ENCODE data around the gene NAT14. TPM values are rescaled to one million over a fixed set of nuclear protein-coding genes. Genes with fewer than 3 reads are reported as not detected.
"Not testable (repeated sequence)": the region's sequence is repeated elsewhere in the genome, so short reads cannot be mapped to it uniquely, and the experiment has no call there.

NAT14 gene
- total RNA-seq, 1 donor from 2014 or later, result 5.6 TPM

DNA sequence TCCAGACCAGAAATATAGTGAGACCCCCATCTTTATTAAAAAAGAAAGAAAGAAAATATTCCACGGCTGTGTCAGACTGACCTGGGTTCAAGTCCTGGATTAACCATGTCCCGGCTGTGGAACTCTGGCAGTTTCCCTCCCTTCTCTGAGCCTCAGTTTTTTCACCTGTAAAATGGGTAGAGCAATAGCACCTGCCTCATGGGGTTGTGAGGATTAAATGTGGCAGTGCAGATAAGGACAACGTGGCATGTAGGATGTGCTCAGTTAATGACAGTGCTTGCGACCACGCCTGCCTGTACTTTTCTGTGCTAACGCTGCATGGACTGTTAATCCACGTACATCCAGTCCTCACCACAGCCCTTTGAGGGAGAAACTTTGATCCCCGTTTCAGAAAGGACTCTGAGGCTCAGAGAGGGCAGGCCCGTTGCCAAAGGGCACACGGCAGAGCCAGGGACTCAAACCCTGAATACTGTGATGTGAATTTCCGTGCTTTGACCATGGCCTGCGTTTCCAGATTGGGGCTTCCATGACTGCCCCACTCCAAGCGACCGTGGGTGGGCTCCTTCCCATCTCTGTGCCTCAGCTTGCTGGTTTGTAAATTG lies 35.8 kb downstream of the NAT14 start:
- intact Hi-C loops (cut with DNase I), result no loop called here
- DNase-seq (ENCODE audit: missing footprints) (no peak), ATAC-seq (no peak)

DNA sequence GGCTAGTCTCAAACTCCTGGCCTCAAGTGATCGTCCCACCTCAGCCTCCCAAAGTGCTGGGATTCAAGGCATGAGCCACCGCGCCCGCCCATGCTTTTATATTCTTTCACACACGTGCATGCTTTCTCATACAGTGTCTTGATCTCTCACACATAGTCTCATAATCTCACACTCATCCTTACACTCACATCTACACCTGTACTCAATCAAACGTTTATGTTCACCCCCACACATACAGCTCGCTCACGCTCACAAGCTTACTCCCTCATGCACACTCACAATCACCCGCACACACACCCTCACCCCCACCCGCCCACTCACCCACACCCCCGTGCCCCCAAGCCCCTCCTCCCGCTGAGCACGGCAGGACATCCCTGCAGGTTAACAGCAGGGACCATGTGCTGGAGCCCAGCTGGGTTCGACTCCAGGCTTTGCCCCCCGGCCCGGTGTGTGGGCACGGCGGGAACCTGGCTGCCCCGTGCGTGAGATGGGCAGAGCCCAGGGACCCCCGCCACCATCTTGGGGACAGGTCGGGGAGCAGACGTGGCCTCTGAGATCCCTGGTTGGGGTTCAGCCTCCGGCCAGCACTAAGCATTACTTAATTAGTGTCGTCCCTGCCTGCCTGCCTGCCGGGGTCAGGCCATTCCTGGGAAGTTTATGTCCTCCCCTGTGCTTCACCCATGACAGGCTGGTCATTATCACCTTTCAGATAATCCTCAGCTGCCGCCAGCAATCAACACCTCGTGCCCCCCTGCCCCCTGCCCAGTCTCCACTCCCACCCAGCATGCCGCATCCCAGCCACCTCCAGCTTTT lies 40.5 kb downstream of the NAT14 start:
- DNase-seq (ENCODE audit: missing footprints) (no peak), ATAC-seq (peak; percentile 65)
- intact Hi-C loops (cut with DNase I), result no loop called here

DNA sequence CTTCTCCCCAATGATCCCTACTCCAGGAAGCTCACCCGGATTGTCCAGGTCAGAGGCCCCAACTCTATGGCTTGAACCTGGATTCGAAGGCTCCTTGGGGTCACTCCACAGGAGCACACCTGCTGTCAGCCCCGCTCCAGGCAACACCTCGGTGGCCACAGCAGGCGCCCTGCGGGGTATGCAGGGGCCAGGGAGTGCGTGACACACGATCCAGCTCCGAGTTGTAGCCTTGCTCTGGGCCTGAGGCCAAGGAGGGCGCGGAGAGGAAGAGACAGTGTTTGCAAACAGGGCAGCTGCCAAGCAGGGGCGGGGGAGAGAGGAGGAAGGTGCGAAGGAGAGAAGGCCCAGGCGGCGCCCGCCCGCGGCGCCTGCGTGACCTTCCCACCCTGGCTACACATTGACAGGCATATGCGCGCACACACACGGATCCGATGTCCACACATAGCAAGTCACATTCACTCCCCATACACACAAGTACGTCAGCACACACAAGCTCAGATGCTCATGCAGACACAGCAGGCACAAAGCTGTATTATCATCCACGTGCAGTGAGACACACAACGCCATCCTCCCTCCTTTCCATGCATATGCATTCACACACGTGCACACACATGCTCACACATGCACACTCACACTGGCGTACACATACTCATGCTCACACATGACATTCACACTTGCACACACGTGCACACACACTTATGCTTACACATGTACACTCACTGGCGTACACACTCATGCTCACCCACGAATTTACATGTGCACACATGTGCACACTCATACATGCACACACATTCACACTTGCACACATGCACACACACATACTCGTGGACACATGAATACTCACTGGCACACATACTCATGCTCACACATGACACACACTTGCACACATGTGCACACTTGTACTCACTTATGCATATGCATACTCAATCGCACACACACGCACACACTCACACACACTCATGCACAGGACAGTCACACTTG lies 41.5 kb downstream of the NAT14 start:
- intact Hi-C loops (cut with DNase I), result no loop called here
- DNase-seq (ENCODE audit: missing footprints), result peak; percentile 91
- peak; percentile 73 for ATAC-seq

DNA sequence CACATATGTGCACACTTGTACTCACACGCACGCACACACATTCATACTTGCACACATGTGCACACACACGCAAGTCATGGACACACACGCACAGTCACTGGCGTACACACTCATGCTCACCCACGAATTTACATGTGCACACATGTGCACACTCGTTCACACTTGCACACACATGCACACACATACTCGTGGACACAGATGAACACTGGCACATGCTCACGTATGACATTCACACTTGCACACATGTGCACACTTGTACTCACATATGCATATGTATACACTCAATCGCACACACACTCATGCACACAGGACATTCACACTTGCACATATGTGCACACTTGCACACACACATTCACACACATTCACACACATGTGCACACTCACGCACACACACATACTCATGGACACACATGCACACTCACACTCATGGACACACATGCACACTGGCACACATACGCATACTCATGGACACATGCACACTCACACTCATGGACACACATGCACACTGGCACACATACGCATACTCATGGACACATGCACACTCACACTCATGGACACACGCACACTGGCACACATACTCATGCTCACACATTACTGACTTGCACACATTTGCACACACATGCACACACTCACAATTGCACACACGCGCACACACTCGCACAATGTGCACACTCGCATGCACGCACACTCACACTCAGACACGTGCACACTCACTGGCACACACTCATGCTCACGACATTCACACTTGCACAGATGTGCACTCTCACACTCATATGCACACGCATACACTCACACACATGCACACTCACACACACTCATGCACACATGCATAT lies 42.4 kb downstream of the NAT14 start:
- ATAC-seq (no peak), DNase-seq (ENCODE audit: missing footprints) (no peak)
- intact Hi-C loops (cut with DNase I), result no loop called here

DNA sequence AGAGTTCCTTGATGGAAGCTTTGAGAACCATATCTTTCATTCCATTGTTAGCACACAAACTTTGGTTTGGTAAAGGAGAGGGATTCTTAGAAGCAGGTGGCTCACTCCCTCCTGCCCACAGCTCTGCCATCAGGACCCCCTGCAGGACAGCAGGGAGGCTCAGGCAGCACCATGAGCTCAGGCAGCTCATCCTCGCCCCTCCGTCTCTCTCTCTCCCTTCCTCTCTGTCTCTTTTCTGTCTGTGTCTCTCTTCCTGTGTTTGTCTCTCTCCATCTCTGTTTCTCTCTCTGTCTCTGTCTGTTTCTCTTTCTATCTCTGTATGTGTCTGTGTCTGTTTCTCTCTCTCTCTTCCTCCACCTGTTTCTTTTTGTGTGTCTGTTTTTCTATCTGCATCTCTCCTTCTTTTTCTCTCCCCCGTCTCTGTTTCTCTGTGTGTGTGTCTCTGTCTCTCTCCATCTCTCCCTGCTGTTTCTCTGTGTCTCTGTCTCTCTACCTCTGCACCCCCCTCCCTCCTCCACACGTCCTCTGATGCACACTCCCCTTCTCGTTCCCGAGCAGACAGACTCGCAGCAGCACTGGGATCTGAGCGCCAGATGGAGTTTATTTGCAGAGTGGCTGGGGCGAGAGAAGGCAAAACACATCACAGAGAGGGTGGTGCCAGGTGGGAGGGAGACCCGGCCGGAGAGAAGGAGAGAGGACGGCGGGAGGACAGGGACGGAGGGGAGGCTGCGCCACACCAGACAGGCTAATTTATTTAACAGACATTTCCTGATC lies 43.2 kb downstream of the NAT14 start:
- intact Hi-C loops (cut with DNase I), result no loop called here
- DNase-seq (ENCODE audit: missing footprints) (no peak), ATAC-seq (no peak)

DNA sequence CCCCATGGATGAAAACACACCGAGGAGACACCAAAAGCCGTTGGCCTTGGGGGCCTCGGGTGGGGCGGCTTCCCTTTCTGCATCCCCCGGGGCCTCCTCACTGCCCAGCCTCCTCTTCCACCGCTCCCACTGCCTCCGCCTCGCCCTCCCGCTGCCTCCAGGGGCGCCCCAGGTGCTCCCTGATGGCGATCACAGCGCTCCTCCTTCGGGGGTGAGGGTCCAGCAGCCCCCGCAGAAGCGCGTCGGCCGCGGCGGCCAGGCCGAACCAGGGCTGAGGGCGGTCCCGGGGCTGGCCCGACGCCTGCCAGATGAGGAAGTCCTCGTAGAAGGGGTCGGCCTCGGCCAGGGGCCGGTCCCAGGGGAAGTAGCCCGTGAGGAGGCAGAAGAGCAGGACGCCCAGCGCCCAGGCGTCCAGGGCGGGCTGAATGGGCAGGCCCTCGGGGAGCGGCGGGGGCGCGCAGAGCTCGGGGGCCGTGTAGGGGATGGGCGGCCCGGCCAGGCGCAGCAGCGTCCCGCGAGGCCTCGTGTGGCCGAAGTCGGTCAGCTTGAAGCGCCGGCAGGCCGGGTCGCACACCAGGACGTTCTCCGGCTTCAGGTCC lies 44.7 kb downstream of the NAT14 start:
- intact Hi-C loops (cut with DNase I), result no loop called here

DNA sequence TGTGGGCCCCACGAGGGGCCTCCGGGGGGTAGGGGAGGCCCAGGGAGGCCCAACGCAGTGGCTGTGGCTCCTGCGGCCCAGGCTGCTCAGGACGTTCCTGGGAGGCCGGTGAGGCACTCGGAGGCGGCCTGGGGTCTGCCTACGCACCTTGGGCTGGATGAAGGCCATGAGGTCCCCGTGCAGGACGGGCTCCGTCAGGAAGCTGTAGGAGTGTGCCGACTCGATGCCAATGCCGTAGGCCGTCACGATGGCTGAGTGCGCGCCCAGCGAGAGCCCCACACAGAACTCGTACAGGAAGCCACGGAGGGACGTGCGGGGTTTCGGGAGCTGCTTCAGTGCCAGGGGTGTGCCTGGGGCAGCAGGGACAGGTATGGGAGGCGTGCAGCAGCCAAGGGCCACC lies 46.0 kb downstream of the NAT14 start:
- ATAC-seq, result no peak
- intact Hi-C loops (cut with DNase I), result no loop called here
- DNase-seq (ENCODE audit: missing footprints), result no peak

More for the DNA sequence above, 44.7 kb downstream of the NAT14 start:
- DNase-seq (ENCODE audit: missing footprints) (no peak), ATAC-seq (no peak)

DNA sequence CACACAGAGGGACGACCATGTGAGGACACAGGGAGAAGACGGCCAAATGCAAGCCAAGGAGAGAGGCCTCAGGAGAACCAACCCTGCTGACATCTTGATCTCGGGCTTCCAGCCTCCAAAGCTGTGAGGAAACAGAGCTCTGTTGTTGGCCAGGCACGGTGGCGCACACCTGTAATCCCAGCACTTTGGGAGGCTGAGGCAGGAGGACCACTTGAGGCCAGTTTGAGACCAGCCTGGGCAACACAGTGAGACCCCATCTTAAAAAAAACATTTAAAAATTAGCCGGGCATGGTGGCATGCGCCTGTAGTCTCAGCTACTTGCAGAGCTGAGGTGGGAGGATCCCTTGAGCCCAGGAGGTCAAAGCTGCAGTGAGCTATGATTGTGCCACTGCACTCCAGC lies 49.3 kb downstream of the NAT14 start:
- DNase-seq (ENCODE audit: missing footprints); intact Hi-C loops (cut with DNase I); ATAC-seq: not testable (repeated sequence)

DNA sequence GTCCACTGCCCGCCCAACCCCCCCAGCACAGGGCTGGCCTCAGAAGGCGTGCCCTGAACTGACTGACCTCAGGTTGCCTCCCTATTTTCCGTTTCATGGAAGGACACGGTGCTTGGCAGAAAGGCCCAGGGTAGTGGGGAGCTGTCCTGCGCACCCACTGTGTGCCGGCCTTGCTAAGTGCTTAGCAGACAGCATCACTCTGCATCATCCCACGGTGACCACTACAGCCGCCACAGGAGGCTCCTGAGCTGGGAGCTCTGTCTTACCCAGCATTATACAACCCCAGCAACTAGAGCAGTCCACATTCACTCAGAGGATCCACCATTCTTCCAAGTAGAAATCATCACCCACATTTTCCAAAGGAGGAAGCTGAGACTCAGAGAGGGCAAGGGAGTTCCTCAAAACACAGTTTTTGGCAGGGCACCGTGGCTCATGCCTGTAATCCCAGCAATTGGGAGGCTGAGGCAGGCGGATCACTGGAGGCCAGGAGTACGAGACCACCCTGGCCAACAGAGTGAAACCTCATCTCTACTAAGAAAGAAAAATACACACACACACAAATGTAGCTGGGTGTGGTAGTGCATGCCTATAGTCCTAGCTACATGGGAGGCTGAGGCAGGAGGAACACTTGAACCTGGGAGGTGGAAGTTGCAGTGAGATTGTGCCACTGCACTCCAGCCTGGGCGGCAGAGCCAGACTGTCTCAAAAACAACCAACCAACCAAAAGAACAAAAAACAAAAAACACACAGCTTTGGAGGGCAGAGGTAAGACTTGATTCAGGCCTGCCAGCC lies 50.4 kb downstream of the NAT14 start:
- intact Hi-C loops (cut with DNase I), result no loop called here
- no peak for ATAC-seq
- no peak for DNase-seq (ENCODE audit: missing footprints)

DNA sequence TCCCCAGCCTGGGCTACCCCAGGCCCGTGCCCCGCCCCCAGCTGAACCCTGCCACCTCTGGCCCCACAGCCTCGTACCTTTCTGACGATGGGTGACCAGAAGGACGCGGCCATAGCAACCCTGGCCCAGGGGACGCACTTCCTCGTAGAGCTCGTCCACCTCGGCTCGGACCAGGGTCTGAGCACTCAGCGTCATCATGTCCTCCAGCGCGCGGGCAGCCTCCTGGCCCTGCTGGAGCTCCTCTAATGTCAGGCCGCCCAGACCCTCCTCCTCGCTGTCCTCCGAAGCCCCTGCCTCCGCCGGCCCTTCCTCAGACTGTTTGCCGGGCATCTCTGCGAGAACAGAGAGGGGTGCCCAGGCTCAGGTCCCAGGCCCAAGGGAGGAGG lies 51.0 kb downstream of the NAT14 start:
- ATAC-seq, result no peak
- intact Hi-C loops (cut with DNase I), result no loop called here
- DNase-seq (ENCODE audit: missing footprints), result no peak

DNA sequence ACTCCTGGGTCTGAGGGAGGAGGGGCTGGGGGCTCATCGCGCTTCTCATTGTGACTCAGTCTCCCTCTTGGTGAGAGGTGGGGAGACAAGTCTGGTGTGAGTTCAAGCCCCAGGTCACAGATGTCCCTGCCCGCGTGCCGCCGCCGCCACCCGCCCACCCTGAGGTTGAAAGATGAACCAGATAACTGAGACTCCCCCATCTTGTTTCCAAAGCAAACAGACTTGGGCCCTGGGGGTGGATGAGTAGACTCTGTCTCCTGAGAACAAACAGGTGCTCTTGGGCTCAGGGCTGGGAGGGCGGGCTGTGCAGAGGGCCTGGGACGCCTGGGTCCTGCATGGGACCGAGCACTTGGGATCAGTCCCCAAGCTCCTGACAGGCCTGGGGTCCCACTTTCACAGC lies 51.4 kb downstream of the NAT14 start:
- no peak for ATAC-seq
- no peak for DNase-seq (ENCODE audit: missing footprints)
- intact Hi-C loops (cut with DNase I), result no loop called here

Other genes with a start within 250 kb of the NAT14 start
- 39.5 TPM for gene PPP6R1, start 226.2 kb upstream of the NAT14 start, total RNA-seq
- 30.2 TPM for gene HSPBP1, start 205.1 kb upstream of the NAT14 start, total RNA-seq
- gene BRSK1, start 201.2 kb upstream of the NAT14 start, total RNA-seq, result 2.4 TPM
- 1.2 TPM for gene TMEM150B, start 159.8 kb upstream of the NAT14 start, total RNA-seq
- 6.2 TPM for gene KMT5C, start 145.3 kb upstream of the NAT14 start, total RNA-seq
- gene COX6B2, start 130.5 kb upstream of the NAT14 start, total RNA-seq, result not detected
- gene GARIN5B, start 121.9 kb upstream of the NAT14 start, total RNA-seq, result not detected
- gene IL11, start 114.7 kb upstream of the NAT14 start, total RNA-seq, result not detected
- gene TMEM190, start 108.4 kb upstream of the NAT14 start, total RNA-seq, result not detected
- gene TMEM238, start 100.9 kb upstream of the NAT14 start, total RNA-seq, result 0.24 TPM
- 664 TPM for gene RPL28, start 99.3 kb upstream of the NAT14 start, total RNA-seq
- gene UBE2S, start 77.4 kb upstream of the NAT14 start, total RNA-seq, result 31.2 TPM
- gene SHISA7, start 41.9 kb upstream of the NAT14 start, total RNA-seq, result not detected
- 55.2 TPM for gene ISOC2, start 23.5 kb upstream of the NAT14 start, total RNA-seq
- gene C19orf85, start 20.4 kb upstream of the NAT14 start, total RNA-seq, result not detected
- 5.7 TPM for gene ZNF628, start 8.6 kb upstream of the NAT14 start, total RNA-seq
- gene SSC5D, start 3.2 kb downstream of the NAT14 start, total RNA-seq, result 3.4 TPM
- gene SBK2, start 51.9 kb downstream of the NAT14 start, total RNA-seq, result 12.7 TPM
- 17.6 TPM for gene SBK3, start 60.4 kb downstream of the NAT14 start, total RNA-seq
- 13.1 TPM for gene ZNF579, start 95.7 kb downstream of the NAT14 start, total RNA-seq
- 14.8 TPM for gene FIZ1, start 114.3 kb downstream of the NAT14 start, total RNA-seq
- gene ZNF524, start 115.1 kb downstream of the NAT14 start, total RNA-seq, result 16.9 TPM
- 16.9 TPM for gene ZNF865, start 120.5 kb downstream of the NAT14 start, total RNA-seq
- gene ZNF784, start 139.4 kb downstream of the NAT14 start, total RNA-seq, result 11.1 TPM
- 13.2 TPM for gene ZNF580, start 155.8 kb downstream of the NAT14 start, total RNA-seq
- 7.4 TPM for gene ZNF581, start 158.5 kb downstream of the NAT14 start, total RNA-seq
- 17.4 TPM for gene CCDC106, start 163.0 kb downstream of the NAT14 start, total RNA-seq
- 74.5 TPM for gene U2AF2, start 169.8 kb downstream of the NAT14 start, total RNA-seq
- gene EPN1, start 190.0 kb downstream of the NAT14 start, total RNA-seq, result 213 TPM

All from Right ventricle myocardium inferior (tissue), 1 donor.